H1 (cell line): ENCODE measurements around the gene NXN. TPM values are rescaled to one million over a fixed set of nuclear protein-coding genes. Genes with fewer than 3 reads are reported as not detected.

Source experiments
- POLR2AphosphoS5 ChIP-seq: IDR thresholded peaks from 2 replicates; pipeline ENCODE4 v1.6.1; 2011; ENCODE audit warnings: low read depth, low read length
- SIX5 ChIP-seq: IDR thresholded peaks from 2 replicates; pipeline ENCODE4 v1.6.1; 2011; ENCODE audit warnings: mild to moderate bottlenecking, low read depth, low read length
- polyA plus RNA-seq, 7 experiments: library from polyadenylated mRNA; depleted of rRNA in 3 of 7; stranded (reverse) in 5 of 7; unstranded in 2 of 7; fragments of >200 nt in 5 of 7; fragments of 200-250 nt in 2 of 7; gene quantifications; 1 replicate in 5 of 7; 2 replicates in 1 of 7; 4 replicates in 1 of 7; pipeline versions ENCODE4 v1.2.1 to v1.2.3, GENCODE V29; 2011 to 2013; ENCODE audit warnings: missing spikeins in 2 of 7, mixed read lengths in 2 of 7
- total RNA-seq: library from RNA; stranded (reverse); fragmentation: NEBNext Ultra II Directional; extraction: Animal tissue kit (Norgen Biotek cat#: 25700); gene quantifications from 2 replicates; pipeline ENCODE4 v1.2.1, GENCODE V29; 2021

Gene NXN
- total and polyA plus RNA-seq, 2 of the 8 experiments (the other 6 are each of a cell fraction or from before 2014, with no cell fraction given) = 94.1 to 107 TPM

DNA sequence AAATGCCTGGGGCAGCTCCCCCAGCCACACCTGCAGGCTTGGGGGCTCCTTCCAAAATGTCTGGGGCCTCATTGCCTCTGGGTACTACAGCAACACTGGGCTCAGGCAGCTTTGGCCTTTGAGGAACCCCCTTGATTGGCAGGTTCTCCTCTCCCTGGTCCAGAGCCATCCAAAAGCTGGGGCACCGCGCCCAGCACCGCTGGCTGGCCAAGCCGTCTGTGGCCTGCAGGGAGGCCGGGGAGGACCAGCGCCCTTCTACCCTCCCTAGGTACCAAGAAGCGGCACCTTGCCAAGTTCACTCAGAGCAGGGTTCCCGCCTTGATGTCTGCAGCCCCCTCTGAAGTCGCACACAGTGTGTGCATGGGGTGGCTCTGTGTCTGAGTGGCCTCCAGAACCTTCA, 47.5 kb upstream of the NXN start (continued):
- TF ChIP-seq SIX5 (no peak), POLR2AphosphoS5 (no peak)
